Panc1 (cell line): ENCODE results near the gene PPP1R3F. TPM values are rescaled to one million over a fixed set of nuclear protein-coding genes. Genes with fewer than 3 reads are reported as not detected.

Experiments
- ATAC-seq: fragments of 200-7000 bp; cut with Tn5 transposase; 2 replicates; pipeline ENCODE4 v1.9.1; 2020; ENCODE audit warnings: mild to moderate bottlenecking, moderate library complexity
- BruUV-seq: library from RNA; stranded (reverse); fragments of 400-500 nt; replicated peaks from 2 replicates; lab custom pipeline; 2021; lab: Mats Ljungman, UMichigan
- CTCF ChIA-PET: fragments of 300-600 bp; sonication (Branson Sonifier 250); formaldehyde crosslinking; loops from one replicate; lab custom pipeline; 2022; ENCODE audit warnings: antibody characterized with exemption; lab: Charles Lee
- POLR2A ChIA-PET: fragments of 300-600 bp; sonication (Branson Sonifier 250); formaldehyde crosslinking; loops from one replicate; lab custom pipeline; 2022; ENCODE audit warnings: antibody characterized with exemption; lab: Charles Lee
- DNase-seq: peaks from one replicate; pipeline ENCODE4 v3.0.0-alpha.2; 2010; ENCODE audit warnings: low read depth, low spot score
- H3K27ac ChIP-seq: 2 replicates; pipeline ENCODE4 v1.5.1; 2011; ENCODE audit warnings: mild to moderate bottlenecking, low read length, inconsistent platforms
- H3K27me3 ChIP-seq: fragments of 200-500 bp; sonication (Bioruptor generic); 2 replicates; pipeline ENCODE4 v1.6.0; 2014; ENCODE audit warnings: low read length, inconsistent platforms; ENCODE audit not compliant: control insufficient read depth, insufficient read depth
- H3K36me3 ChIP-seq: fragments of 200-500 bp; sonication (Bioruptor generic); 2 replicates; pipeline ENCODE4 v1.5.1; 2014; ENCODE audit warnings: inconsistent platforms, mild to moderate bottlenecking, low read length, moderate library complexity; ENCODE audit not compliant: control insufficient read depth, insufficient read depth
- H3K4me1 ChIP-seq: 2 replicates; pipeline ENCODE4 v1.5.1; 2011; ENCODE audit warnings: inconsistent platforms, mild to moderate bottlenecking, low read length, moderate library complexity; ENCODE audit not compliant: control insufficient read depth, insufficient read depth
- H3K4me3 ChIP-seq, 2 experiments: 2 replicates each; pipeline ENCODE4 v1.5.1; 2011 to 2012; ENCODE audit warnings: low read depth in 2 of 2, low read length in 2 of 2, mild to moderate bottlenecking in 2 of 2, inconsistent platforms in 1 of 2, moderate library complexity in 1 of 2
- H3K9me3 ChIP-seq: fragments of 200-500 bp; sonication (Bioruptor generic); 2 replicates; pipeline ENCODE4 v1.5.1; 2014; ENCODE audit warnings: low read depth, mild to moderate bottlenecking, inconsistent platforms, low read length, moderate library complexity; ENCODE audit not compliant: control insufficient read depth, insufficient read depth
- POLR2AphosphoS5 ChIP-seq: IDR thresholded peaks from 2 replicates; pipeline ENCODE4 v1.6.1; 2012; ENCODE audit warnings: mild to moderate bottlenecking, low read depth, low read length, moderate library complexity
- SIN3A ChIP-seq: IDR thresholded peaks from 2 replicates; pipeline ENCODE4 v1.6.1; 2012; ENCODE audit warnings: low read depth, mild to moderate bottlenecking, low read length, moderate library complexity, borderline replicate concordance; ENCODE audit not compliant: insufficient read depth
- TCF7L2 ChIP-seq: IDR thresholded peaks from 2 replicates; pipeline ENCODE4 v1.6.1; 2011; ENCODE audit warnings: mild to moderate bottlenecking, low read depth, low read length, inconsistent platforms
- in situ Hi-C: cut with HindIII; loops from 2 replicates; pipeline ENCODE4 v1.10.0; 2016; ENCODE audit warnings: low sequenced_read_pairs, low pct_unique_long_range_greater_than_20kb
- intact Hi-C: fragments of 100-400 bp; cut with micrococcal nuclease; formaldehyde crosslinking; loops from one replicate; pipeline ENCODE4 v1.10.0; 2022; ENCODE audit not compliant: unreplicated experiment
- total RNA-seq: library from RNA; stranded (reverse); gene quantifications from one replicate; pipeline ENCODE4 v1.2.1, GENCODE V29; 2021; ENCODE audit not compliant: unreplicated experiment
- TF ChIP-seq, protein P1 (sequence below): fragments of 450-650 bp; IDR thresholded peaks from 2 replicates; pipeline ENCODE4 v1.5.1; 2017; ENCODE audit warnings: mild to moderate bottlenecking
- TF ChIP-seq, protein P2 (sequence below), 2 experiments: IDR thresholded peaks; 2 replicates each; pipeline ENCODE4 v1.6.1; 2011 to 2012; ENCODE audit warnings: low read depth in 2 of 2, control low read depth in 1 of 2, low read length in 1 of 2, mild to moderate bottlenecking in 1 of 2, moderate library complexity in 1 of 2; ENCODE audit not compliant: insufficient read depth in 1 of 2

PPP1R3F gene
- total RNA-seq, 1 experiment from 2014 or later: 8.3 TPM

DNA sequence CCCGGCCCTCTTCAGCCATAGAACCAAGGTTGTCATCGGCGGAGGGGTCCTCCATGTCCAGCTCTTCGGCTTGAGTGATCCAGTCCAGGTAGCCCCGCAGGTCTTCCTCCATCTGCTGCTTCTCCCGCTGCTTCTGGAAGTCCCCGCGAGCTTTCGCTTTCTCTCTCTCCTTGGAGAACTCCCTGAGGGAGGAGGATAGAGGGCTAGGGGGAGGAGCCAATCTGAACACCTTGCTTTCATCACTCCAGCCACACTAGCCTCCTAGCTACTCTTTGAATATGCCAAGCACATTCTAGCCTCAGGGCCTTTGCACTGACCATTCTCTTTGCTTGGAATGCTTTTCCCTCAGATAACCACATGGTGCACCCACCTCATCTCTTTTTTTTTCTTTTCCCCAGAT is 42.6 kb upstream of the PPP1R3F start:
- intact Hi-C loops (no loop called here), in situ Hi-C loops (no loop called here)
- TF ChIP-seq TCF7L2 (no peak), POLR2AphosphoS5 (no peak), SIN3A (no peak)
- TF ChIP-seq, protein P1, sequence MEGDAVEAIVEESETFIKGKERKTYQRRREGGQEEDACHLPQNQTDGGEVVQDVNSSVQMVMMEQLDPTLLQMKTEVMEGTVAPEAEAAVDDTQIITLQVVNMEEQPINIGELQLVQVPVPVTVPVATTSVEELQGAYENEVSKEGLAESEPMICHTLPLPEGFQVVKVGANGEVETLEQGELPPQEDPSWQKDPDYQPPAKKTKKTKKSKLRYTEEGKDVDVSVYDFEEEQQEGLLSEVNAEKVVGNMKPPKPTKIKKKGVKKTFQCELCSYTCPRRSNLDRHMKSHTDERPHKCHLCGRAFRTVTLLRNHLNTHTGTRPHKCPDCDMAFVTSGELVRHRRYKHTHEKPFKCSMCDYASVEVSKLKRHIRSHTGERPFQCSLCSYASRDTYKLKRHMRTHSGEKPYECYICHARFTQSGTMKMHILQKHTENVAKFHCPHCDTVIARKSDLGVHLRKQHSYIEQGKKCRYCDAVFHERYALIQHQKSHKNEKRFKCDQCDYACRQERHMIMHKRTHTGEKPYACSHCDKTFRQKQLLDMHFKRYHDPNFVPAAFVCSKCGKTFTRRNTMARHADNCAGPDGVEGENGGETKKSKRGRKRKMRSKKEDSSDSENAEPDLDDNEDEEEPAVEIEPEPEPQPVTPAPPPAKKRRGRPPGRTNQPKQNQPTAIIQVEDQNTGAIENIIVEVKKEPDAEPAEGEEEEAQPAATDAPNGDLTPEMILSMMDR: no peak
- TF ChIP-seq, protein P2, sequence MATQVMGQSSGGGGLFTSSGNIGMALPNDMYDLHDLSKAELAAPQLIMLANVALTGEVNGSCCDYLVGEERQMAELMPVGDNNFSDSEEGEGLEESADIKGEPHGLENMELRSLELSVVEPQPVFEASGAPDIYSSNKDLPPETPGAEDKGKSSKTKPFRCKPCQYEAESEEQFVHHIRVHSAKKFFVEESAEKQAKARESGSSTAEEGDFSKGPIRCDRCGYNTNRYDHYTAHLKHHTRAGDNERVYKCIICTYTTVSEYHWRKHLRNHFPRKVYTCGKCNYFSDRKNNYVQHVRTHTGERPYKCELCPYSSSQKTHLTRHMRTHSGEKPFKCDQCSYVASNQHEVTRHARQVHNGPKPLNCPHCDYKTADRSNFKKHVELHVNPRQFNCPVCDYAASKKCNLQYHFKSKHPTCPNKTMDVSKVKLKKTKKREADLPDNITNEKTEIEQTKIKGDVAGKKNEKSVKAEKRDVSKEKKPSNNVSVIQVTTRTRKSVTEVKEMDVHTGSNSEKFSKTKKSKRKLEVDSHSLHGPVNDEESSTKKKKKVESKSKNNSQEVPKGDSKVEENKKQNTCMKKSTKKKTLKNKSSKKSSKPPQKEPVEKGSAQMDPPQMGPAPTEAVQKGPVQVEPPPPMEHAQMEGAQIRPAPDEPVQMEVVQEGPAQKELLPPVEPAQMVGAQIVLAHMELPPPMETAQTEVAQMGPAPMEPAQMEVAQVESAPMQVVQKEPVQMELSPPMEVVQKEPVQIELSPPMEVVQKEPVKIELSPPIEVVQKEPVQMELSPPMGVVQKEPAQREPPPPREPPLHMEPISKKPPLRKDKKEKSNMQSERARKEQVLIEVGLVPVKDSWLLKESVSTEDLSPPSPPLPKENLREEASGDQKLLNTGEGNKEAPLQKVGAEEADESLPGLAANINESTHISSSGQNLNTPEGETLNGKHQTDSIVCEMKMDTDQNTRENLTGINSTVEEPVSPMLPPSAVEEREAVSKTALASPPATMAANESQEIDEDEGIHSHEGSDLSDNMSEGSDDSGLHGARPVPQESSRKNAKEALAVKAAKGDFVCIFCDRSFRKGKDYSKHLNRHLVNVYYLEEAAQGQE (IDR thresholded peaks at IDR 0.05; ENCODE audit: insufficient read depth in 1 of 2, low read depth in 2 of 2, low read length in 1 of 2): no peak
- Histone ChIP-seq H3K27ac (no peak overlapping the region), H3K4me1 (no peaks in the 10 kb centered on the region), H3K4me3 (no peak overlapping the region), H3K9me3 (no peaks in the 10 kb centered on the region), H3K36me3 (no peaks in the 10 kb centered on the region), H3K27me3 (no peaks in the 10 kb centered on the region)
- CTCF ChIA-PET: interaction anchor here (0.6 kb wide), 1 partner anchor 1398 kb away, joined by 10 read pairs; no protein-coding TSS in a partner anchor
- POLR2A ChIA-PET: no interaction called here
- ATAC-seq: no peak
- BruUV-seq: no TSS peak
- DNase-seq: no peak

GRCh38 chrX:49227726-49228125 is 41.9 kb upstream of the PPP1R3F start:
- ChIA-PET CTCF (no interaction called here), POLR2A (no interaction called here)
- Histone ChIP-seq H3K27ac (no peak overlapping the region), H3K4me3 (no peak overlapping the region), H3K4me1 (no peaks in the 10 kb centered on the region), H3K9me3 (no peaks in the 10 kb centered on the region), H3K27me3 (no peaks in the 10 kb centered on the region), H3K36me3 (no peaks in the 10 kb centered on the region)
- ATAC-seq (no peak), DNase-seq (no peak)
- TF ChIP-seq TCF7L2 (no peak), SIN3A (no peak), POLR2AphosphoS5 (no peak)
- TF ChIP-seq, protein P2 (IDR thresholded peaks at IDR 0.05; ENCODE audit: insufficient read depth in 1 of 2, low read depth in 2 of 2, low read length in 1 of 2): no peak
- TF ChIP-seq, protein P1: no peak
- BruUV-seq: no TSS peak
- in situ Hi-C loops: no loop called here
- intact Hi-C loops: no loop called here
